PC-9 (cell line): ENCODE measurements around the gene XPO4. TPM values are rescaled to one million over a fixed set of nuclear protein-coding genes. Genes with fewer than 3 reads are reported as not detected.

ENCODE experiments used
- BruUV-seq: library from RNA; stranded (reverse); fragments of 400-500 nt; replicated peaks from 2 replicates; lab custom pipeline; 2021; lab: Mats Ljungman, UMichigan
- CTCF ChIA-PET: fragments of 300-600 bp; sonication (Branson Sonifier 250); formaldehyde crosslinking; loops from one replicate; lab custom pipeline; 2022; ENCODE audit warnings: antibody characterized with exemption; lab: Charles Lee
- POLR2A ChIA-PET: fragments of 300-600 bp; sonication (Branson Sonifier 250); formaldehyde crosslinking; loops from one replicate; lab custom pipeline; 2022; ENCODE audit warnings: antibody characterized with exemption; ENCODE audit not compliant: unreplicated experiment; lab: Charles Lee
- DNase-seq, 2 experiments: peaks; one replicate each; pipeline versions ENCODE4 v3.0.0 to v3.0.0-alpha.2; 2015 to 2022; ENCODE audit warnings: mixed read lengths in 1 of 2
- H2AFZ ChIP-seq: fragments of 200-600 bp; sonication (generic); 2 replicates; pipeline ENCODE4 v1.8.1; 2017; ENCODE audit warnings: antibody characterized with exemption
- H3F3A ChIP-seq: fragments of 200-600 bp; sonication (generic); 2 replicates; pipeline ENCODE4 v1.8.1; 2017; ENCODE audit warnings: antibody characterized with exemption, mild to moderate bottlenecking, low read depth; ENCODE audit not compliant: insufficient read depth
- H3K27ac ChIP-seq: fragments of 200-600 bp; sonication (generic); 2 replicates; pipeline ENCODE4 v1.6.1; 2016; ENCODE audit warnings: mixed run types
- H3K27me3 ChIP-seq: fragments of 200-600 bp; sonication (generic); 2 replicates; pipeline ENCODE4 v1.6.1; 2016; ENCODE audit warnings: low read depth, mixed run types; ENCODE audit not compliant: insufficient read depth
- H3K36me3 ChIP-seq: fragments of 200-600 bp; sonication (generic); 2 replicates; pipeline ENCODE4 v1.6.1; 2016; ENCODE audit warnings: low read depth, mixed run types
- H3K4me1 ChIP-seq: fragments of 200-600 bp; sonication (generic); replicated peaks from 2 replicates; pipeline ENCODE4 v1.6.1; 2016; ENCODE audit warnings: mixed run types; ENCODE audit not compliant: insufficient read depth
- H3K4me2 ChIP-seq: fragments of 200-600 bp; sonication (generic); 2 replicates; pipeline ENCODE4 v1.6.1; 2017; ENCODE audit warnings: mixed run types
- H3K4me3 ChIP-seq: fragments of 200-600 bp; sonication (generic); 2 replicates; pipeline ENCODE4 v1.6.1; 2016; ENCODE audit warnings: mixed run types
- H3K79me2 ChIP-seq: fragments of 200-600 bp; sonication (generic); 2 replicates; pipeline ENCODE4 v1.6.1; 2017; ENCODE audit warnings: low read depth, mixed run types
- H3K9me2 ChIP-seq: fragments of 200-600 bp; sonication (generic); 2 replicates; pipeline ENCODE4 v1.8.1; 2017; ENCODE audit warnings: mild to moderate bottlenecking; ENCODE audit not compliant: insufficient read depth
- H3K9me3 ChIP-seq: fragments of 200-600 bp; sonication (generic); 2 replicates; pipeline ENCODE4 v1.8.1; 2016; ENCODE audit warnings: low read depth; ENCODE audit not compliant: insufficient read depth
- H4K20me1 ChIP-seq: fragments of 200-600 bp; sonication (generic); 2 replicates; pipeline ENCODE4 v1.8.1; 2017; ENCODE audit not compliant: insufficient read depth
- EZH2 ChIP-seq: fragments of 200-600 bp; sonication (generic); IDR thresholded peaks from 2 replicates; pipeline ENCODE4 v1.8.0; 2017; ENCODE audit warnings: antibody characterized with exemption, low read depth
- intact Hi-C: fragments of 100-400 bp; cut with micrococcal nuclease; formaldehyde crosslinking; loops from one replicate; pipeline ENCODE4 v1.10.0; 2022; ENCODE audit not compliant: unreplicated experiment
- total RNA-seq: library from RNA; stranded (reverse); gene quantifications from 2 replicates; pipeline ENCODE4 v1.2.3, GENCODE V29; 2021
- TF ChIP-seq, protein P1 (sequence below): fragments of 200-600 bp; sonication (generic); conservative IDR thresholded peaks from 2 replicates; pipeline ENCODE4 v1.6.1; 2017; ENCODE audit warnings: mixed run types, antibody characterized with exemption, mild to moderate bottlenecking, moderate library complexity

The XPO4 gene
- total RNA-seq, 1 experiment from 2014 or later = 11.1 TPM

DNA sequence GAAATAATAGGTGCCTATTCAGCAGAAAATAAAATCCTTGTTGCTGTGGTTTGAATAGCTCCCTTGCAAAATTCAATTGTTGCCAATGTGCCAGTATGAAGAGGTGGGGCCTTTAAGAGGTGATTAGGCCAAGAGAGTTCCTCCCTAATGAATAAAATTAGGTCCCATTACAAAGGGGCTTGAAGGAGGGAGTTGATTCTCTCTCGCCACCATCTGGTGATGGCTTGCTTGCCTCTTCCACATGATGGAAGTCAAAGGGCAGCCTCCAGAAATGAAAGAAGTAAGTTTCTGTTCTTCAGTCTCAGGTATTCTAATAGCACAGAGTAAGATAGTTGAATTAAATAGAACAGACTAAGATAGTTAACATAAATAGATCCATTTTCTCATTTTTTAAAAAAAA is 125.8 kb downstream of the XPO4 start:
- no peaks in the 10 kb centered on the region for H3K27me3 ChIP-seq
- no peak overlapping the region for H3K27ac ChIP-seq
- no peaks in the 10 kb centered on the region; the same call in 1 of the 2 replicates for H3K36me3 ChIP-seq
- DNase-seq = no peak
- no peaks in the 10 kb centered on the region for H3K9me2 ChIP-seq
- H3K79me2 ChIP-seq = peaks cover 9% of the 10 kb centered on the region
- peaks cover 8% of the 10 kb centered on the region for H3K4me1 ChIP-seq
- H3K4me3 ChIP-seq = no peak overlapping the region
- BruUV-seq = no TSS peak
- POLR2A ChIA-PET = no interaction called here
- no peaks in the 10 kb centered on the region for H4K20me1 ChIP-seq
- peaks cover 23% of the 10 kb centered on the region for H3F3A ChIP-seq
- no peak overlapping the region for H2AFZ ChIP-seq
- intact Hi-C loops = no loop called here
- CTCF ChIA-PET = no interaction called here
- no peak overlapping the region for H3K4me2 ChIP-seq
- no peaks in the 10 kb centered on the region for H3K9me3 ChIP-seq
- TF ChIP-seq EZH2 = no peak
- TF ChIP-seq, protein P1, sequence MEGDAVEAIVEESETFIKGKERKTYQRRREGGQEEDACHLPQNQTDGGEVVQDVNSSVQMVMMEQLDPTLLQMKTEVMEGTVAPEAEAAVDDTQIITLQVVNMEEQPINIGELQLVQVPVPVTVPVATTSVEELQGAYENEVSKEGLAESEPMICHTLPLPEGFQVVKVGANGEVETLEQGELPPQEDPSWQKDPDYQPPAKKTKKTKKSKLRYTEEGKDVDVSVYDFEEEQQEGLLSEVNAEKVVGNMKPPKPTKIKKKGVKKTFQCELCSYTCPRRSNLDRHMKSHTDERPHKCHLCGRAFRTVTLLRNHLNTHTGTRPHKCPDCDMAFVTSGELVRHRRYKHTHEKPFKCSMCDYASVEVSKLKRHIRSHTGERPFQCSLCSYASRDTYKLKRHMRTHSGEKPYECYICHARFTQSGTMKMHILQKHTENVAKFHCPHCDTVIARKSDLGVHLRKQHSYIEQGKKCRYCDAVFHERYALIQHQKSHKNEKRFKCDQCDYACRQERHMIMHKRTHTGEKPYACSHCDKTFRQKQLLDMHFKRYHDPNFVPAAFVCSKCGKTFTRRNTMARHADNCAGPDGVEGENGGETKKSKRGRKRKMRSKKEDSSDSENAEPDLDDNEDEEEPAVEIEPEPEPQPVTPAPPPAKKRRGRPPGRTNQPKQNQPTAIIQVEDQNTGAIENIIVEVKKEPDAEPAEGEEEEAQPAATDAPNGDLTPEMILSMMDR = no peak

DNA sequence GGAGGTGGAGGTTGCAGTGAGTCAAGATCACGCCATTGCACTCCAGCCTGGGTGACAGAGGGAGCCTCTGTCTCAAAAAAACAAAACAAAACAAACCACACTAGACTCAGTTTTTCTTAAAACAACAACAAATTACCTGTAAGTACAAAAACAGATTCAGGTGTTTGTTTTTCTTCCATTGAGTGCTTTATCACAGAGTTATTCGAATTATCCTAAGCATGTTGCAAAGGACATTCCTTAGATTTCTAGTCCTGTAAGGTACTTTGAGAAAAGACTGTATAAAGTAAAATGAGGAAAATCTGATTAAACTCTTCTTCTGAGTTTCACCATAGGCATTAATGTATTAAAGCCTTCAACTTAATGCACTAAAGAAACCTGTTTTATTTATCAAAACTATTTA is 126.6 kb downstream of the XPO4 start:
- Histone ChIP-seq H3F3A (peaks cover 23% of the 10 kb centered on the region), H3K27me3 (no peaks in the 10 kb centered on the region), H3K9me2 (no peaks in the 10 kb centered on the region), H3K79me2 (peaks cover 9% of the 10 kb centered on the region), H3K4me2 (no peak overlapping the region), H3K4me3 (no peak overlapping the region), H3K27ac (no peak overlapping the region), H3K4me1 (peaks cover 8% of the 10 kb centered on the region), H4K20me1 (no peaks in the 10 kb centered on the region), H3K9me3 (no peaks in the 10 kb centered on the region), H2AFZ (no peak overlapping the region), H3K36me3 (no peaks in the 10 kb centered on the region; the same call in none of the 2 replicates)
- ChIA-PET CTCF (no interaction called here), POLR2A (no interaction called here)
- TF ChIP-seq, protein P1 = no peak
- TF ChIP-seq EZH2 = no peak
- DNase-seq = no peak
- intact Hi-C loops = no loop called here
- BruUV-seq = no TSS peak

DNA sequence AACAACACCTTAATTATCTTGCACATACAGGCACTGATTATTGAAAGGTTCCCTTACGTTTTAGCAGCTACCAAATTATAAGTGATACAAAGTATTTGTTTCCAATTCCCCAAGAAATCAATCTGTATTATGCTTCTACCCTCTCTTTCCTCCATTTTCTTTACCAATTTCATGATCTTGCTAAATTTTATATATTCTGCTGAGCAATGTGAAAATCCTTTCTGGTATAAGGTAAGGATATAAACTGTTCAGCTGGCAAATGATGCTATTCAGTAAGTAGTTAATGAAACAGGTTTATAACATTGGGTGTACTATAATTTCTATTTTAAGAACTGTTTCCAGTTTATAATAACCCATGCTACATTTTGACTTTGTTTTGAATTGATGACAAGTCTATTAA is 127.8 kb downstream of the XPO4 start:
- no TSS peak for BruUV-seq
- H4K20me1 ChIP-seq = no peaks in the 10 kb centered on the region
- no peak overlapping the region for H3K4me2 ChIP-seq
- H2AFZ ChIP-seq = no peak overlapping the region
- no peaks in the 10 kb centered on the region for H3K9me3 ChIP-seq
- no peaks in the 10 kb centered on the region for H3K27me3 ChIP-seq
- no peak overlapping the region for H3K27ac ChIP-seq
- DNase-seq = no peak
- H3K79me2 ChIP-seq = peaks cover 9% of the 10 kb centered on the region
- peaks cover 7% of the 10 kb centered on the region for H3K36me3 ChIP-seq
- H3K4me3 ChIP-seq = no peak overlapping the region
- TF ChIP-seq, protein P1 = no peak
- TF ChIP-seq EZH2 = no peak
- intact Hi-C loops = no loop called here
- H3K9me2 ChIP-seq = no peaks in the 10 kb centered on the region
- H3K4me1 ChIP-seq = peaks cover 8% of the 10 kb centered on the region
- POLR2A ChIA-PET = interaction anchor here (0.7 kb wide), 1 partner anchor 262 kb away, joined by 4 read pairs; no protein-coding TSS in a partner anchor
- peaks cover 23% of the 10 kb centered on the region for H3F3A ChIP-seq
- CTCF ChIA-PET = no interaction called here
